COLO829 (cell line): ENCODE results near the gene S100PBP.
"Not testable (repeated sequence)": the region's sequence is repeated elsewhere in the genome, so short reads cannot be mapped to it uniquely, and the experiment has no call there.

ENCODE experiments used
- DNase-seq: peaks from one replicate; pipeline ENCODE4 v3.0.0; 2012; ENCODE audit warnings: low spot score

S100PBP gene

GRCh38 chr1:32900956-32901822 is 83.7 kb downstream of the S100PBP start, which contains the start of gene TMEM54:
Gene TMEM54, minus strand, starts transcription at chr1:32901389. Its CDS starts 151 bp downstream, at chr1:32901238.
- DNase-seq = no peak

GRCh38 chr1:32901823-32902534 is 84.5 kb downstream of the S100PBP start:
- DNase-seq = no peak

GRCh38 chr1:32902535-32902920 is 85.1 kb downstream of the S100PBP start:
- DNase-seq = no peak

GRCh38 chr1:32903991-32904785 is 86.7 kb downstream of the S100PBP start:
- DNase-seq = no peak

GRCh38 chr1:32904797-32905196 is 87.3 kb downstream of the S100PBP start:
- DNase-seq = no peak

GRCh38 chr1:32905588-32905987 is 88.1 kb downstream of the S100PBP start:
- DNase-seq = not testable (repeated sequence)

GRCh38 chr1:32906654-32907053 is 89.2 kb downstream of the S100PBP start:
- DNase-seq = no peak

- DNase-seq = no peak
Observed at GRCh38 chr1:32907435-32907834, 90.0 kb downstream of the S100PBP start.
